GM21526 (cell line): Measurements from ENCODE around the gene SPEG.

Experiments
- ATAC-seq: cut with Tn5 transposase; IDR thresholded peaks from one replicate; pipeline ENCODE4 v1.9.1; 2021; ENCODE audit warnings: moderate library complexity; ENCODE audit not compliant: unreplicated experiment, low FRiP score

The SPEG gene

GRCh38 chr2:219441451-219442255 lies 7.0 kb downstream of the SPEG start:
- no peak for ATAC-seq

- no peak for ATAC-seq
Observed at GRCh38 chr2:219442256-219443015, 7.8 kb downstream of the SPEG start.

- ATAC-seq: no peak
Observed at GRCh38 chr2:219443016-219443696, 8.5 kb downstream of the SPEG start.

- ATAC-seq: no peak
Observed at GRCh38 chr2:219443697-219444023, 9.0 kb downstream of the SPEG start.

- ATAC-seq: no peak
Observed at GRCh38 chr2:219444566-219445091, 10.0 kb downstream of the SPEG start.

GRCh38 chr2:219445220-219445640 lies 10.6 kb downstream of the SPEG start:
- no peak for ATAC-seq

GRCh38 chr2:219446101-219446504 lies 11.5 kb downstream of the SPEG start:
- ATAC-seq: no peak

GRCh38 chr2:219446689-219447088 lies 12.0 kb downstream of the SPEG start:
- ATAC-seq: no peak

GRCh38 chr2:219447242-219448098 lies 12.8 kb downstream of the SPEG start:
- ATAC-seq: no peak

- ATAC-seq: no peak
Observed at GRCh38 chr2:219448099-219448775, 13.6 kb downstream of the SPEG start.

- no peak for ATAC-seq
Observed at GRCh38 chr2:219448776-219449341, 14.2 kb downstream of the SPEG start.

GRCh38 chr2:219449609-219450008 lies 15.0 kb downstream of the SPEG start:
- no peak for ATAC-seq

- ATAC-seq: no peak
Observed at GRCh38 chr2:219451661-219452360, 17.2 kb downstream of the SPEG start.

- no peak for ATAC-seq
Observed at GRCh38 chr2:219452361-219453317, 18.0 kb downstream of the SPEG start.

- ATAC-seq: no peak
Observed at GRCh38 chr2:219453671-219454590, 19.3 kb downstream of the SPEG start.

GRCh38 chr2:219455581-219455980 lies 20.9 kb downstream of the SPEG start:
- no peak for ATAC-seq
